Dermis microvascular lymphatic vessel endothelial cell (primary cell): ENCODE results near the gene RGPD3. TPM values are rescaled to one million over a fixed set of nuclear protein-coding genes. Genes with fewer than 3 reads are reported as not detected.

ENCODE experiments used
- DNase-seq, 2 donors: peaks; one replicate each; pipeline versions ENCODE4 v3.0.0 to v3.0.0-alpha.2; 2010; ENCODE audit warnings: low read depth in 2 of 2
- total RNA-seq: library from RNA; depleted of rRNA; stranded (reverse); fragments of >200 nt; gene quantifications from 2 replicates; pipeline ENCODE4 v1.2.1, GENCODE V29; 2014

The RGPD3 gene
- total RNA-seq, 1 donor from 2014 or later, result 0.13 TPM

DNA sequence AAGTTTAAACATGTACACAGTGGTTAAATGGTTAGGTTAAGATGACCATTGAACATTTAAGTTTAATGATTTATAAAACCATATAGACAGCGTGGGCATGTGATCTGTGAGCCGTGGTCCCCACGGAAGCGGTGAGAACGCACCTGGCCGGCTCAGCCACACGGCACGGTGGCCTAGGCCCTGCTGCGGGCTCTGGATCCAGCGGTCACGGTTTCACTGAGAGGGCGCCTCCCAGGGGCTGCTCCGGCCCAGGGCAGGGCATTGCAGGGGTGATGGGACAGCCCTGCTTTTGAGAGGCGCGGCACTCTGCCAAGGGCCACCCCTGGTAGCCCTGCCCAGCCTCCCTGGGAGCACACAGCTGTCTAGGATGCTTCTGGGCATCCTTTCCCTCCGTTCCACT is 124.9 kb downstream of the RGPD3 start:
- no peak for DNase-seq

- no peak for DNase-seq
These were observed 125.4 kb downstream of the RGPD3 start for GRCh38 chr2:106342831-106343251.

DNA sequence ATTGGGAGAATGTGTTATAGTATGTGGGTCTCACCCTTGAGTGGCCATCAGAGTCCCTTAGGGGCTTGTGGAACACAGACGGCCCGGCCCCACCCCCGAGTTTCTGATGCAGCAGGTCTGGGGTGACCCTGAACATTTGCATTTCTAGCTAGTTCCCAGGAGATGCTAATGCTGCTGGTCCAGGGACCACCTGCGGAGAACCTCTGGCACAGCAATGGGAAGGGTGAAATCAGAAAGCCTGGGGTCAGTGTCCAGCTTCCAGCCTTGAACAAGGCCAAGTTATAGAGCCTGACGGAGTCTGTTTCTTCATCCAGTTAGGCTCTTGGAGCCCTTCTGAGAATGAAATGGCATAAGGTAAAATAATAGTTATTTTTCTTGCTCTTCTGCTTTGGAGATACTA is 126.5 kb downstream of the RGPD3 start:
- no peak for DNase-seq

Other genes with a start within 250 kb of the RGPD3 start
- gene CD8B2, start 19.0 kb upstream of the RGPD3 start, total RNA-seq, result not detected in 2 replicates